CD4-positive, alpha-beta T cell treated with Interleukin-6 at 100 ng/mL for 8 hours (primary cell): Measurements from ENCODE around the gene FSCB.
"Not testable (repeated sequence)": the region's sequence is repeated elsewhere in the genome, so short reads cannot be mapped to it uniquely, and the experiment has no call there.

Source experiments
- DNase-seq: peaks from one replicate; pipeline ENCODE4 v3.0.0-alpha.2; 2020; ENCODE audit warnings: mixed read lengths, low spot score

The FSCB gene, protein sequence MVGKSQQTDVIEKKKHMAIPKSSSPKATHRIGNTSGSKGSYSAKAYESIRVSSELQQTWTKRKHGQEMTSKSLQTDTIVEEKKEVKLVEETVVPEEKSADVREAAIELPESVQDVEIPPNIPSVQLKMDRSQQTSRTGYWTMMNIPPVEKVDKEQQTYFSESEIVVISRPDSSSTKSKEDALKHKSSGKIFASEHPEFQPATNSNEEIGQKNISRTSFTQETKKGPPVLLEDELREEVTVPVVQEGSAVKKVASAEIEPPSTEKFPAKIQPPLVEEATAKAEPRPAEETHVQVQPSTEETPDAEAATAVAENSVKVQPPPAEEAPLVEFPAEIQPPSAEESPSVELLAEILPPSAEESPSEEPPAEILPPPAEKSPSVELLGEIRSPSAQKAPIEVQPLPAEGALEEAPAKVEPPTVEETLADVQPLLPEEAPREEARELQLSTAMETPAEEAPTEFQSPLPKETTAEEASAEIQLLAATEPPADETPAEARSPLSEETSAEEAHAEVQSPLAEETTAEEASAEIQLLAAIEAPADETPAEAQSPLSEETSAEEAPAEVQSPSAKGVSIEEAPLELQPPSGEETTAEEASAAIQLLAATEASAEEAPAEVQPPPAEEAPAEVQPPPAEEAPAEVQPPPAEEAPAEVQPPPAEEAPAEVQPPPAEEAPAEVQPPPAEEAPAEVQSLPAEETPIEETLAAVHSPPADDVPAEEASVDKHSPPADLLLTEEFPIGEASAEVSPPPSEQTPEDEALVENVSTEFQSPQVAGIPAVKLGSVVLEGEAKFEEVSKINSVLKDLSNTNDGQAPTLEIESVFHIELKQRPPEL

DNA sequence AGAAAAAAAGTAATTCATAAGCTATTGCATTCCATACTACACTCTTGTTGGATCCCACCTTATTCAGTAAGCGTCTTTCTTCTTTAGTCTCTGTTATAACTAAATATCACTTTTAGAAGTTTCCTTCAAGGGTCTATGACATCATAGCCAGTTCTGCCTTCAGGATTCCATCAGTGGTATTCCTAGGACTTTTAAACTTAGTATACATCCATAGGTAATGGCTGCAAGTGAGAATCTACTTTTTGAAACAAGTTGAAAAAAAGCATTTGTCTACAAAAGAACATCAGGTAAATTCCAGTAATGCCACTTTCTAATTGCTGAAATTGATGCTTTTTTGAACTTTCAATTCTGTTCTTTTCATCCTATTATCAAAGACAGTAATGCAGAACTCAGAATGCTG lies at the start of gene FSCB:
FSCB (minus strand) TSS at position 101 of the 400 bp plus-strand sequence. CDS start 296 bp downstream, outside the sequence.
- no peak for DNase-seq

DNA sequence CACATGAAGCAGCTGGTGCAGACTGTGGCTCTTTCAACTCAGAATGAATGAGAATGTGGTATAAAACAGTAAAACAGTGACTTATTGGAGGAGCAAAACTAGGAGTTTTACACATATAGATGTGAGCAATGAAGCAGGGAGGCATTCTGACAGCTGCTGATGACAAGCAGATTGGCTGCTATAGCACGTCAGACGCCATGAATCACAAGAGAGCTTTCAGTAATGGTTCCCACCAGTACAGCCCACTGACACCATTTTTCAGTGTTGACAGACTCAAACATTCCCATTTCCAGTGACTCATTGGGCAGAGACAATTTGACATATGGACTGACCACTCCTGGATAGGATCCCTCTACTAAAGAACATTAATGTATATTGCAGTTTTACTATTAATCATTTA lies 24.6 kb upstream of the FSCB start:
- no peak for DNase-seq

DNA sequence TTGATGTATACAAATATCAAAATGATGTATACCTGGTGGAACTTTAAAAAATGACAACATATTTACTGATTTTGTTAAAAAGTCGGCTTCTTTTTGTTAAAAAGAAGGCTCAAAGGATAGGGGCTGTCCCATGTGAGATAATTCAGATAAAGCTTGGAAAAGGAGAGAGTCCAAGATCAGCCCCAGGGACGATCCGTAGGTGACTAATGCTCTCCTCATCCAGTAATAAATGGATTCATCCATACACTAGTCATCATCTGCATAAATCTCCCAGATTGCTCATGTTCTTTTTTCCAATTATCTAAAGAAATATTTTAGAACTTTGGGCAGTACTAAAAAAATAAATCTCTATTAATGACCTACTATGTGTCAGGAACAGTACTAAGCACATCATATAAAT lies 23.4 kb upstream of the FSCB start:
- DNase-seq: no peak

DNA sequence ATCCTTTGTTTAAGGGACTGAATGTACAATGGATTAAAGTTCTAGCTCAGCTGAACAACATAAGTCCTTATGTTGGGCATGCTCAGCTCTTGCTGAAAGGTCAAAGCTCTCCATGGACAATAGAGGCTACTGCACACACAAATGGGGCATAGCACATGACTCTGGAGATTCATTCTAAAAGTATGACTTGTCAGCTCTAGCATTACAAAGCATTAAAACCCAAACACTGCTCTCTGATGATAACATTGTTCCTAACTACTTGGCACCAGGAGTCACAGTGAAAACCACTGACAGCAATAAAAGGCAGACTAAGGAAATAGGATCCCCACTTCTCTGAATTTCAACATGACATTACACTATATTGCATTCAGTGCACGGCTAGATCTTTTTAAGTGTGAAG lies 21.9 kb upstream of the FSCB start:
- no peak for DNase-seq

DNA sequence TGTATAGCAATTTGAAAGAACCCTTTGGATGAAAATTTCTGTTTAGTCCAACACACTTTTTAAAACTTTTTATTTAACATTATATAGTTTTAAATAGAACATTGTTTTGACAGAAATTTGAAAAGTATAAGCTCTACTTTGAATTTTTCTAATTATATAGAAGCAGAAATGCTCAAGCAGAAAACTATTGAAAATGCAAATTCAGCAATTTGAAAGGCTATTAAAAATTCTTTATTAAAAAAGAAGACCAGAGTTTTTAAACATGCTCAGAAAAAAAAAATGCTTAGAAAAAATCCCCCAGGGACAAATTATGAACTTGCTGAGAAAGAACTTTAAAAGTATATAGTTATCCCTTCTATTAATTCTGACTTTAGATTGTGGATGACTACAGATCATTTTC lies 21.1 kb upstream of the FSCB start:
- no peak for DNase-seq

DNA sequence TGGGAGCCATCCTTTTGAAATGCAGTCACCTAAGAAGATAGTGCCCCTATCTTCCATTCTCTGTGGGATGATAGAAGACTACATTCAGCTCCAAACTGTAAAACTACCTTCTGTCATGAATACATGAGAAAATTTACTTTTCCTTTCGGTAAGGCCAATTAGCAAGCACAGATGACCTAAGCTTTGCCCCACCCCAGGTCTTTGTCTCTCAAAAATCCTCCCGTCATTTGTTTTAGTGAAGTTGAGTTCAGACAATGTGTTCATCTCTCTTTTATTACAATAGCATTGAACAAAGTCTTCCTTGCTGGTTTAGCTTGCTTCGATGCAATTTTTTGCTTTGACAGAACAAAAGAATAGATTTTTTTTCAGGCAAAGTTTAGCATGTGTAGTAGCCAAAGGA lies 18.2 kb upstream of the FSCB start:
- no peak for DNase-seq

DNA sequence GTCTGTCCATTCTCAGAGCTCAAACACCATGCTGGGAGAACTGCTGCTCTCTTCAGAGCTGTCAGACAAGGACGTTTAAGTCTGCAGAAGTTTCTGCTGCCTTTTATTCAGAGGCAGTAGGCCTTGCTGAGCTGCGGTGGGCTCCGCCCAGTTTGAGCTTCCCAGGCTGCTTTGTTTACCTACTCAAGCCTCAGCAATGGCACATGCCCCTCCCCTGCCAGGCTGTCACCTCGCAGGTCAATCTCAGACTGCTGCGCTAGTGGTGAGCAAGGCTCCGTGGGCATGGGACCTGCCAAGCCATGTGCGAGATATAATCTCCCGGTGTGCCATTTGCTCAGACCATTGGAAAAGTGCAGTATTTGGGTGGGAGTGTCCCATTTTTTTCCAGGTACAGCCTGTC lies 8.6 kb upstream of the FSCB start:
- not testable (repeated sequence) for DNase-seq

DNA sequence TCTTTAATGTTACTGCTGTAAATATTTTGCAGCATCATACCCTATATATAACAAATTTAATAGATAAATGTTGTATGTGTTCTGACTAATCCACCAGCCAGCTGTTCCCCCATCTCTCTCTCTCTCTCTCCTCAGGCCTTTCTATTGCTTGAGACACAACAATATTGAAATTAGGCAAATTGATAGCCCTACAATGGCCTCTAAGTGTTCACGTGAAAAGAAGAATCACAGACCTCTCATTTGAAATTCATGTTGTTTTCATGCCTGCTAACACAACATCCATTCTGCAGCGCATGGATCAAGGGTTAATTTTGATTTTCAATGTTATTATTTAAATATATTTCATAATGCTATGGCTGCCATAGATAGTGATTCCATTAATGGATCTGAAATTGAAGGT lies 1.8 kb upstream of the FSCB start:
- no peak for DNase-seq

DNA sequence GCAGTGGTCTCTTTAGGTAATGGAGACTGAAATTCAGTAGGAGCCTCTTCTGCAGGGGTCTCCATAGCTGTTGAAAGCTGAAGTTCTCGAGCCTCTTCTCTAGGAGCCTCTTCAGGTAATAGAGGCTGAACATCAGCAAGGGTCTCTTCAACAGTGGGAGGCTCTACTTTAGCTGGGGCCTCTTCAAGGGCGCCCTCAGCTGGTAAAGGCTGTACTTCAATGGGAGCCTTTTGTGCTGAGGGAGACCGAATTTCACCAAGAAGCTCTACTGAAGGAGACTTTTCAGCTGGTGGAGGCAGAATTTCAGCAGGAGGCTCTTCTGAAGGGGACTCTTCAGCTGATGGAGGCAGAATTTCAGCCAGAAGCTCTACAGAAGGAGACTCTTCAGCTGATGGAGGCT lies 1.5 kb downstream of the FSCB start:
- no peak for DNase-seq

DNA sequence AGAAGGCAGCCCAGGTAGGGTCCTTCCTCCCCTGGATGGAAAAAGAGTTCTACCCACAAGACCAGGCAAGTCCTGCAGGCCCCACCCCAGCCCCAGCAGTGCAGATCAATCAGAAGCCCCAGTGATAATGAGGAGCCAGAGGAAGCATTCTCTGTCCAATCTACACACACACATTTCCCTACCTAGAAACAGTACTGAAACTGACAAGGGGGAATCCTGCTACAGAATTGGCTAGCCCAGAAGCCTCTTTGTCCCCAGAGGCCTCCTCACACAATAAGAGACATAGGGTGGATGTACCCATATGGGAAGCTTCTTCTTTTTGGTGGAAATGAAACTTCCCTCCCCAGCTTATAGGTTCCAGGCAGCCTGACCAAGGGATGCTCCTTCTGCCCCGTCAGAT lies 9.9 kb downstream of the FSCB start:
- DNase-seq: no peak

DNA sequence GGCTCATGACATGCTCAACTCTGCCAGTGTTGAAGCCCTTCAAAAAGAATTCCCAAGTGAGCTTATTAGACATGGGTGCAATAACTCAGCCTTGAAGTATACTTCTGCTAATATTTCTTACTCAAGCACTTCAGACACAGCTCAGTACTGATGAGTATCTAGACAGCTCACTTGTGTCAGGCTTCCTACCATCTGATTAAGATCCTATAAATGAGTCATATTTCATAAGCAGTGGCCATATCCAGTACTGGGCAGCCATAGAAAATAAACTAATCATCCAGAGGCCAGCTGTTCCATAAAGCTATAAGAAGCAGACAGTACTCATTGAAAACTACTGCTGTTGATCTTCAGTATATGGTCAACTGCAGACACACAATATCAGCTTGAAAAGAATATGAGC lies 12.9 kb downstream of the FSCB start:
- no peak for DNase-seq

DNA sequence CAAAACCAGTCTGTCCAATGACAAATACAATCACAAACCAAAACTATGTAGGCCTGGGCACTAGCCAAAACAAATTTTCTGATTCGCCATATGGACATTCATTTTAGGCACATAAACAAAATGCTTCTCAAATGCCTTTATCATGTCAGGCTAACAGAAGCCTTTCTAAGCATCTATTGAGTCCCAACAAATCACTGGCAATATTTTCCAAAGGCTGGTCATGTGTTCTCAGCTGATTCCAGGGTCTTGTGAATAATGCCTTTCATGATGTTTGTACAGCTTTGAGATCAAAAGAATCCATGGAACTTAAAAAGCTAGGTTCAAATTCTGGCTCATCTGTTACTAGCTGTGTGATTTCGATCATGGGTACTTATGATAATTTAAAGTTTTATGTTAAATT lies 16.1 kb downstream of the FSCB start:
- DNase-seq: no peak

DNA sequence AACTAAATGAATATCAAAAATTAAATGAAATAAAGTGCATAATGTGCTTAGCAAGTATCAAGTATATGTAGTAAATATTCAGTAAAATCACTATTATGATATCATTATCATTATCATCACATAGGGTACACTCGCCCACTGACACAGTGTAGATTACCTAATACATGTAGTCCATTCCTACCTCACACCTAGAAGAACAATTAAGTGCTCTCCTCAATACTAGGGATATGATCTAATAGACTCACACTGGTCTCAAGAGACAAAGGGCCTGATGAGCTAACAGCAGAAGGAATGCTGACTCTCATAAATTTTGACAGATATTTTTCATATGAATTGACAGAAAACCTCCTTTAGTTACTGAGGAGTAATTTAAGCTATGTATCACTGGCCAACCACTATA lies 29.1 kb downstream of the FSCB start:
- DNase-seq: no peak

DNA sequence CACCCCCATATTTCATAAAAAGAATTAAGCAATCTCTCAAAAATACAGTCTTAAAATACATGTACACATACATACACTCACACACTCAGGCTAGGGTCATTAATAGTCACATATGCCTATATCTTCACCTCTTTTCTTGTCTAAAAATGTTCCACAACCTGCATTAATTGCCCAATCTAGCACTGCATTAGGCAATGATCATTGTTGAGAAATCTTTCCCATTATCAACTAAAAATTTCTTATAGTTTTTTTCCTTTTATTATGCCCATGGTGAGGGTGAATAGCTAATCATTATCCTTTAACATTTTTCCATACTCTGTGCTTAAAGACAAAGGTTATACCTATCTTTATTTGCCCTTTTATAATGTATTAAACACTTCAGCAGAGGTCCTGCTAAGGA lies 38.3 kb downstream of the FSCB start:
- DNase-seq: no peak

DNA sequence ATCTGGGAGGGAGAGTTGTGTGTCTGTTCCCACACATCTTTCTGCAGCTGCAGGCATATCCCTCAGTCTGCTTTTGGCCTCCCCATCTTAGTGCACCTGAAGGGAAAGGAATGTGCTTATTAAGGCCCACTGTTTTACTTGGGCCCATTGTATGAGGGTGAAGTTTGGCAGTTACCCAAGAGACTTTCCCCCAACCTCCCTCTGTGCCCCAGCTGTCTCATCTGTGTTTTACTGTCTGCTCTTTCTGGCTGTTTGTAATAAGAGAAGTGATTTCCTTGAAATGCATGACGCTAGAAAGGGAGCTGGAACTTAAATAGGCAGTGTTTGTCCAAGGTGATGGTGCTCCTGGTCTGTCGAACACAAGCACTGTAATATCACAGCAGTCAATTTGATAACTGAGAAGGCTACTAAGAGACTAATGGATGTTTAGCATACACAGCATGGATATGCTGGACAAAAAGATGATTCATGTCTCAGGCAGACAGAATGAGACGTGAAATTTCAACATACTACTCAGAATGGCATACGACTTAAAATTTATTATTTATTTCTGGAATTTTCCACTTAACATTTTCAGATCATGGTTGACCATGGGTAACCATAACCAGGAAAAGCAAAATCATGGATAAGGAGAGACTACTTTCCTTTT lies 43.6 kb downstream of the FSCB start:
- DNase-seq: no peak

DNA sequence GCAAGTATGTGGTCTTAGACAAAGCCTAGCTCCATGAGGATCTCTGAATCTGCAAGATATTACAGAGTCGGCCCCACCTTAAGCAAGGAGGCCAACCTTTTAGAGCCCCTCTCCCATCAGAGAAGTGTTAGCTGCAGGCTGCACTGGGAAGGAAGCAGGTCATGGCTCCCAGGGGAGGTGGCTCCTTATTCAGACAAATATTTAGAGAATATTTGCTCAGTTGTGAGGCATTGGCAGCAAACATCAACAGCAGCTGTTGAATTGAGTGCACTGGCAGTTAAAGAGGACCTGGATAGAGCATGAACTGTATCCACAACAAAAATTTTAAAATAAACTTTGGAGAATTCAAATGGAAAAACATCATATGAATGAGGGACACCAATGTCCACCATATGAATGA lies 44.7 kb downstream of the FSCB start:
- no peak for DNase-seq

DNA sequence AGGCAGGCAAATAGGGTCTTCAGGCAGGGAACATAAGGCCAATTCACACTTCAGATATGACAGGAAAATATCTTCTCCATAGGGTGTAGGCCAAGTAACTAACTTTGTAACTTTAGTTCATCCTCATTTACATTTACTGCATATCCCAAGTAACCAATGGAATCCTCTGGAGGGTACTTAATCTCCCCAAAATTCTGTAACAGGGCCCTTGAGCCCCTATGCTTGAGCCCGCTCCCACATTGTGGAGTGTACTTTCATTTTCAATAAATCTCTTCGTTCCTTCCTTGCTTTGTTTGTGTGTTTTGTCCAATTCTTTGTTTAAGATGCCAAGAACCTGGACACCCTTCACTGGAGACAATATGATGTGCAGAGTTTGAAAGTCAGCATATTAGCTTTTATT lies 45.3 kb downstream of the FSCB start:
- no peak for DNase-seq
